K562 (cell line): ENCODE results near the gene FCHO2. TPM values are rescaled to one million over a fixed set of nuclear protein-coding genes. Genes with fewer than 3 reads are reported as not detected.

ENCODE experiments used
- ATAC-seq: fragments of 200-7000 bp; cut with Tn5 transposase; 3 replicates; pipeline ENCODE4 v1.9.1; 2020; ENCODE audit warnings: moderate library complexity
- BruUV-seq: library from RNA; stranded (reverse); fragments of 400-500 nt; replicated peaks from 2 replicates; lab custom pipeline; 2021; lab: Mats Ljungman, UMichigan
- CTCF ChIA-PET: fragments of 300-600 bp; formaldehyde crosslinking; extraction: SDS; loops from one replicate; lab custom pipeline; 2021; ENCODE audit warnings: low intra/inter-chr PET ratio; lab: Yijun Ruan, JAX
- POLR2A ChIA-PET: fragments of 300-600, 350-650 bp; sonication (Branson Sonifier 250); formaldehyde crosslinking; extraction: SDS; loops from one replicate; lab custom pipeline; 2021; ENCODE audit warnings: antibody characterized with exemption, inconsistent platforms; lab: Yijun Ruan, JAX
- DNase-seq, 4 experiments: peaks; one replicate each; pipeline versions ENCODE4 v3.0.0 to v3.0.0-alpha.2; 2011 to 2018; ENCODE audit warnings: low spot score in 3 of 4, mixed read lengths in 3 of 4; ENCODE audit errors: extremely low read depth in 1 of 4
- FAIRE-seq: peaks from 2 replicates; lab custom pipeline; 2011; peaks lifted over from hg19 to GRCh38; lab: Jason Lieb, UNC
- H2AFZ ChIP-seq: 2 replicates; pipeline ENCODE4 v1.6.0; 2011; ENCODE audit warnings: low read depth, low read length, control low read depth, inconsistent platforms
- H3K27ac ChIP-seq: fragments of 200-600 bp; 3 replicates; pipeline ENCODE4 v1.8.0; 2011; ENCODE audit warnings: low read depth, mild to moderate bottlenecking, control low read depth, inconsistent platforms, low read length, moderate library complexity, mixed read lengths; ENCODE audit errors: extremely low read depth
- H3K27me3 ChIP-seq, 2 experiments: fragments of 300-600 bp in 1 of 2; 2 replicates in 1 of 2; 3 replicates in 1 of 2; pipeline versions ENCODE4 v1.6.0 to v1.8.0; 2011; ENCODE audit warnings: inconsistent platforms in 2 of 2, low read length in 2 of 2, mild to moderate bottlenecking in 1 of 2, mixed read lengths in 1 of 2, moderate library complexity in 1 of 2; ENCODE audit not compliant: control insufficient read depth in 2 of 2, insufficient read depth in 2 of 2
- H3K36me3 ChIP-seq: fragments of 300-600 bp; 3 replicates; pipeline ENCODE4 v1.8.0; 2011; ENCODE audit warnings: mild to moderate bottlenecking, low read length, inconsistent platforms; ENCODE audit not compliant: control insufficient read depth, insufficient read depth
- H3K4me1 ChIP-seq, 2 experiments: fragments of 200-600 bp in 1 of 2; replicated peaks in 1 of 2; 2 replicates in 1 of 2; 3 replicates in 1 of 2; pipeline versions ENCODE4 v1.5.1 to v1.8.0; 2011; ENCODE audit warnings: inconsistent platforms in 2 of 2, low read length in 2 of 2, mild to moderate bottlenecking in 1 of 2, mixed read lengths in 1 of 2, moderate library complexity in 1 of 2; ENCODE audit not compliant: control insufficient read depth in 2 of 2, insufficient read depth in 2 of 2
- H3K4me2 ChIP-seq: 2 replicates; pipeline ENCODE4 v1.6.1; 2011; ENCODE audit warnings: low read length, control low read depth, inconsistent platforms, mixed read lengths; ENCODE audit not compliant: insufficient read depth
- H3K4me3 ChIP-seq: fragments of 200-600 bp; sonication (generic), shearing (Covaris generic); 2 replicates; pipeline ENCODE4 v1.5.1; 2016; ENCODE audit warnings: control low read depth, inconsistent platforms
- H3K79me2 ChIP-seq: fragments of 200-600 bp; 3 replicates; pipeline ENCODE4 v1.8.0; 2011; ENCODE audit warnings: low read length, inconsistent platforms; ENCODE audit not compliant: control insufficient read depth, insufficient read depth
- H3K9ac ChIP-seq, 2 experiments: 2 replicates each; pipeline versions ENCODE4 v1.6.0 to v1.6.1; 2011; ENCODE audit warnings: low read depth in 2 of 2, low read length in 2 of 2, control low read depth in 1 of 2, inconsistent platforms in 1 of 2, mild to moderate bottlenecking in 1 of 2, mixed read lengths in 1 of 2; ENCODE audit not compliant: insufficient read depth in 1 of 2
- H3K9me1 ChIP-seq: one replicate; pipeline ENCODE4 v1.6.0; 2011; ENCODE audit warnings: inconsistent platforms, mild to moderate bottlenecking, low read length, moderate library complexity; ENCODE audit not compliant: control insufficient read depth, insufficient read depth
- H3K9me3 ChIP-seq: replicated peaks from 2 replicates; pipeline ENCODE4 v1.5.1; 2011; ENCODE audit warnings: low read depth, low read length, inconsistent platforms; ENCODE audit not compliant: control insufficient read depth, insufficient read depth
- H4K20me1 ChIP-seq: replicated peaks from 2 replicates; pipeline ENCODE4 v1.6.1; 2011; ENCODE audit warnings: low read length, inconsistent platforms, mixed read lengths; ENCODE audit not compliant: control insufficient read depth, insufficient read depth
- BRF2 ChIP-seq: IDR thresholded peaks from 3 replicates; pipeline ENCODE4 v1.6.1; 2011; ENCODE audit warnings: borderline replicate concordance, mild to moderate bottlenecking; ENCODE audit not compliant: insufficient read length, insufficient read depth
- CCAR2 ChIP-seq: fragments of 200-400 bp; formaldehyde crosslinking; IDR thresholded peaks from 2 replicates; pipeline ENCODE4 v1.6.1; 2017; ENCODE audit warnings: mild to moderate bottlenecking, low read depth, low read length
- MECOM ChIP-seq: fragments of 250-450 bp; sonication (Bioruptor Pico); IDR thresholded peaks from 2 replicates; pipeline ENCODE4 v1.8.0; 2022; ENCODE audit warnings: inconsistent platforms
- PATZ1 ChIP-seq: fragments of 250-450 bp; sonication (Bioruptor Pico); IDR thresholded peaks from 2 replicates; pipeline ENCODE4 v1.5.0; 2020; ENCODE audit warnings: mild to moderate bottlenecking, borderline replicate concordance
- RAD21 ChIP-seq, 2 experiments: fragments of 250-450 bp in 1 of 2; fragments of 450-650 bp in 1 of 2; sonication (Bioruptor Pico) in 1 of 2; formaldehyde crosslinking in 1 of 2; IDR thresholded peaks in 1 of 2; conservative IDR thresholded peaks in 1 of 2; 2 replicates each; pipeline versions ENCODE4 v1.4.0 to v1.8.0; 2020 to 2022; ENCODE audit warnings: mild to moderate bottlenecking in 2 of 2, moderate library complexity in 1 of 2
- RFX7 ChIP-seq: fragments of 250-450 bp; sonication (Bioruptor Pico); IDR thresholded peaks from 2 replicates; pipeline ENCODE4 v1.5.1; 2021; ENCODE audit warnings: mild to moderate bottlenecking
- SRSF1 ChIP-seq: fragments of 200-400 bp; formaldehyde crosslinking; IDR thresholded peaks from 2 replicates; pipeline ENCODE4 v1.6.1; 2017; ENCODE audit warnings: mild to moderate bottlenecking, low read depth, low read length, moderate library complexity
- SRSF7 ChIP-seq: fragments of 200-400 bp; formaldehyde crosslinking; optimal IDR thresholded peaks from 2 replicates; pipeline ENCODE3; 2017; ENCODE audit warnings: mild to moderate bottlenecking, low read depth, low read length
- TCF3 ChIP-seq: sonication (generic); formaldehyde crosslinking; IDR thresholded peaks from 2 replicates; pipeline ENCODE4 v1.4.0; 2020; ENCODE audit warnings: mild to moderate bottlenecking, missing genetic modification reagents
- ZHX1 ChIP-seq: fragments of 150-350 bp; conservative IDR thresholded peaks from 2 replicates; pipeline ENCODE4 v1.6.1; 2014; ENCODE audit warnings: low read length
- WGBS: fragments of 100-300 bp; shearing (Covaris generic); methylation state at CpG from one replicate; pipeline ENCODE4 v1.1.6; 2016; ENCODE audit warnings: low coverage, mixed read lengths; ENCODE audit not compliant: insufficient coverage; ENCODE audit errors: missing lambda C conversion rate; 5-methylcytosine and 5-hydroxymethylcytosine counted together
- in situ Hi-C: fragments of 300-500 bp; cut with MboI; formaldehyde crosslinking; loops from 4 replicates; pipeline ENCODE4 v1.15.0; 2018; ENCODE audit warnings: inconsistent platforms, mixed read lengths
- intact Hi-C: fragments of 100-400 bp; cut with micrococcal nuclease; formaldehyde crosslinking; loops from 2 replicates; pipeline ENCODE4 v1.14.2; 2022
- polyA plus RNA-seq, 8 experiments: library from polyadenylated mRNA; depleted of rRNA in 4 of 8; stranded (reverse) in 5 of 8; unstranded in 3 of 8; fragments of >200 nt; fragmentation: Nextera tagmentation in 2 of 8; fragmentation: Illumina TruSeq in 1 of 8; extraction: Ambion mirVana in 2 of 8; extraction: Trizol in 1 of 8; gene quantifications; 2 replicates each; pipeline versions ENCODE4 v1.2.1 to v1.2.3, GENCODE V29; 2011 to 2014; ENCODE audit warnings: inconsistent platforms in 1 of 8, missing spikeins in 1 of 8
- total RNA-seq, 7 experiments: library from RNA; depleted of rRNA in 6 of 7; stranded (reverse); fragments of >200 nt in 6 of 7; fragmentation: Illumina TruSeq in 2 of 7; extraction: Trizol in 2 of 7; gene quantifications; 2 replicates each; pipeline versions ENCODE4 v1.2.1 to v1.2.3, GENCODE V29; 2011 to 2021; ENCODE audit warnings: low replicate concordance in 1 of 7

The FCHO2 gene
- total and polyA plus RNA-seq, 9 of the 15 experiments (the other 6 are each of a cell fraction or from before 2014, with no cell fraction given) = 4.4 to 13.4 (median 8.3) TPM

- Histone ChIP-seq H3K4me2 (no peak overlapping the region), H3K4me3 (no peak overlapping the region), H4K20me1 (no peaks in the 10 kb centered on the region), H3K79me2 (no peaks in the 10 kb centered on the region), H3K9me3 (no peaks in the 10 kb centered on the region), H3K27ac (no peak overlapping the region), H3K27me3 (no peaks in the 10 kb centered on the region), H3K9ac (no peak overlapping the region), H3K36me3 (peaks cover 11% of the 10 kb centered on the region; the same call in 2 of the 3 replicates), H3K9me1 (no peaks in the 10 kb centered on the region), H3K4me1 (no peaks in the 10 kb centered on the region), H2AFZ (no peak overlapping the region)
- DNase-seq (no peak), FAIRE-seq (no peak), ATAC-seq (no peak)
- BruUV-seq = no TSS peak
- CTCF ChIA-PET = no interaction called here
- WGBS = 100% methylated on average over 1 of the region's 1 CpG
- in situ Hi-C loops = no loop called here
- POLR2A ChIA-PET = no interaction called here
- TF ChIP-seq RFX7 (CRISPR knock-in tag) (no peak), SRSF7 (no peak)
- intact Hi-C loops = no loop called here
Observed at GRCh38 chr5:73030531-73030930, 74.7 kb downstream of the FCHO2 start.

- no peaks in the 10 kb centered on the region for H3K27me3 ChIP-seq
- no peak for DNase-seq
- no peak overlapping the region for H3K4me2 ChIP-seq
- in situ Hi-C loops (no loop called here), intact Hi-C loops (no loop called here)
- no peaks in the 10 kb centered on the region for H3K4me1 ChIP-seq
- ATAC-seq = no peak
- H2AFZ ChIP-seq = no peak overlapping the region
- no peaks in the 10 kb centered on the region for H3K9me1 ChIP-seq
- H3K4me3 ChIP-seq = no peak overlapping the region
- H3K27ac ChIP-seq = no peak overlapping the region
- H3K79me2 ChIP-seq = no peaks in the 10 kb centered on the region
- FAIRE-seq = no peak
- H3K36me3 ChIP-seq = peaks cover 8% of the 10 kb centered on the region; the same call in 2 of the 3 replicates
- no peaks in the 10 kb centered on the region for H4K20me1 ChIP-seq
- H3K9ac ChIP-seq = no peak overlapping the region
- CTCF ChIA-PET = no interaction called here
- H3K9me3 ChIP-seq = no peaks in the 10 kb centered on the region
- BruUV-seq = no TSS peak
- POLR2A ChIA-PET = no interaction called here
- TF ChIP-seq MECOM (CRISPR knock-in tag) = no peak
- no peak for TF ChIP-seq PATZ1 (CRISPR knock-in tag)
- TF ChIP-seq TCF3 (CRISPR knock-in tag) = no peak
- no peak for TF ChIP-seq RAD21 (CRISPR knock-in tag; conservative IDR thresholded peaks at IDR 0.05 in 1 of 2, IDR thresholded peaks at IDR 0.05 in 1 of 2)
- no peak for TF ChIP-seq CCAR2
- no peak for TF ChIP-seq BRF2
- TF ChIP-seq ZHX1 = no peak
- no peak for TF ChIP-seq SRSF1
Observed at GRCh38 chr5:73030995-73031394, 75.2 kb downstream of the FCHO2 start.
